Skin epidermis (tissue), 12 donors: ENCODE data around the gene MGAT5.

ENCODE experiments used
- H3K27ac ChIP-seq, 21 experiments: fragments of 200-600 bp; sonication (generic) in 11 of 21; one replicate each; pipeline ENCODE4 v1.5.0; 2020; ENCODE audit warnings: mild to moderate bottlenecking in 3 of 21, inconsistent platforms in 2 of 21, moderate library complexity in 2 of 21
- H3K4me3 ChIP-seq, 7 experiments: fragments of 200-600 bp; sonication (generic) in 2 of 7; one replicate each; pipeline ENCODE4 v1.5.0; 2020; ENCODE audit warnings: inconsistent platforms in 2 of 7, mild to moderate bottlenecking in 2 of 7, moderate library complexity in 1 of 7

MGAT5 gene

DNA sequence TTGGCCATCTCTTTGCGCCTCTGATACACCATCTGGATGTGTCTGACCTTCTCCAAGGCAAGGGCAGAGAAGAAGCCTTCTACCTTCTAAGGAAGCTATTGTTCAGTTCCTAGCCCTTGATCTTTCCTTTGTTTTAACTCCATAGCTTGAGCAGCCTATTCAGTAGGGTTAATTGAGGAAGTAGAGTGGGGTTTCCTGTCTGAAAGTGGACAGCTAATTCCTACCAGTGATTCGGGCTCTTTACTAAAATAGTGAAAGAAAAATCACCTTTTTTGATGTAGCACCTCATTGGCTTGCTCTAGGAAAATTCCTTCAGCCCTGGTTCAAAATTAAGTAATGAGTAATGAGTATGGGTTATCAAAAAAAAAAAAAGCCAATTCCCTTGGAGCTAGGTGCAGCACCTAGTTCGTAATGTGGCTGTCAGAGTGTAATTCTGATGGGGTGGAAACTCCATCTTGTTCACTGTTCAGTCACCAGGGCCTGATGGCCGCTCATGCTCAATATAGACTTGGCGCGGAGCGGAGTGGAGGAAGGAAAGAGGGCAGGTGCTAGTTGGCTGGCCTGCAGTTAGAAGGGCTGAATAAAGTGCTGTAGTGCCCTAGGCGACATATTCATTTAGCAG is 2.9 kb upstream of the MGAT5 start:
- Histone ChIP-seq H3K27ac (peak overlapping the region in 1 of 21 experiments; percentile 41), H3K4me3 (no peak overlapping the region)

DNA sequence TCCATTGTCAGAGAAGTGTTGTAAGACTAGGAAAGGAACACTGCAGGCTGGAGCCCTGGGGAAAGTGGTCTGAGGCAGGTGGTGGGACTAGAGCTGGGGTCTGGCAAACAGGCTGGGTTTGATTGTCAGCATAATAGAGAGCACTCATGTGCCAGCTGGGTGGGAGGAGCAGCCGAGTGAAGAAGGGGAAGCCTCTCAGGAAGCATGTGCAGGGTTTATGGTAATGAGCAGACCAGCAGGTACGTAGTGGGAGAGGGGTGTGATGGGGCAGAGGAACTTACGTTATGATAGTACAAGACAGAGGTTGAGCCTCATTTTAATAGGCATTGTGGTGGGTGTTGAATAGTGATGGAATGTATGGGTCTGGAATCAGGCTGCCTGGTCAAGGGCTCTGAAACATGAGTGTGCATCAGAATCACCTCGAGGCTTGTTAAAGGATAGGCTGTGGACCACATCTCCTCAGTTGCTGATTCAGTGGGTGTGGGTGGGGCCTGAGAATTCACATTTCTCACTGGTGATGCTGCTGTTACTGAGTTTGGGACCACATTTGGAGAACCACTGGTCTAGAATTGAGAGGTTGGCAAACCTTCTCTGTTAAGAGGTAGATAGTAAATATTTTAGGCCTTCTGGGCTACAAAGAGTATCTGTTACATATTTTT is 1.7 kb upstream of the MGAT5 start:
- H3K4me3 ChIP-seq, result no peak overlapping the region
- no peak overlapping the region for H3K27ac ChIP-seq

DNA sequence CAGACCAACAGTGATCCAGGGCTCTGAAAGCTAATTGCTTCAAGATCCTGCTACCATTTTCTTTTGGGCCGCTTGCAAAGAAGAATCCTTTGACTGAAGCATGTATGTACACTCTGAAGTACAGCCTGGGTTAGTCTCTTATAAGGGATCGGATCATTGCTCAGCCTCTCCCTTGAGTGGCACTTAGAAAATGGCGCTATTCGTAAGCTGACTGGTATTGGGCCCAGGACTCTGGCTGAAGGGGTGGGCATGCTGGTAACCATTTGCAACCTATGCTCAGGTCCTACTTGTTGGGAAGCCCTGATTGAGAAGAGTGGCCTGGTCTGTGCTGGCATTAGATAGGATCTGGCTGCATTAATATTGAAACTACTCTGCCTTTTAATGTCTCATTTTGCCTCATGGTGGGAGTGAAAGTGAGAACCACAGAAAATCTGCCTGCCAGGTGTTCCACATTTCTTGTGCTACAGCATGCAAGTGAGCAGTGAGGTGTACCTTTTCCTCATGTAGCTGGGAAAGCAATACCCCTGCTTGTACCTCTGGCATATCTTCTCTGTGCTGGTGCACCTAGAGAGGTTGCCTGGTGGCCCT is 661 bp upstream of the MGAT5 start:
- H3K27ac ChIP-seq, result peak overlapping the region in 2 of 21 experiments; percentile 16 to 27

DNA sequence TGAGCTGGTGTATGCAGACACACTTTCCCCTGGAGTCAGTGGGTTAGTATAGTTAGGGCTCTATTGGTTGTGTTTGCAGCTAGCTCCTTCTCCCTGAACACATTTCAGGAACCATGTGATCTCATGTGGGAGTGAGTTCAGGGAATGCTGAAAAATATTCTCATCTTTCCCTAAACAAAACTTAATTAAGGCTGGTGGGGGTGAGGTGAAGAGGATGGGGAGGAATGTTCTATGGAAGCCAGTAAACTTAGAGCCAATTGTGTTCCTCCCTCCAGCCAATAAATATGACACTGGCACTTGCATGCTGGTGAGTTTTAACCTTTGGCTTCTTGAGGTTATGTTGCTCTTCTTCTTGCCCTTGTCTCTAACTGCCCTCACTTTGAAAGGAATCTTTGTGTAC is 952 bp downstream of the MGAT5 start:
- H3K4me3 ChIP-seq, result no peak overlapping the region

More for the DNA sequence above, 661 bp upstream of the MGAT5 start:
- H3K4me3 ChIP-seq, result no peak overlapping the region

DNA sequence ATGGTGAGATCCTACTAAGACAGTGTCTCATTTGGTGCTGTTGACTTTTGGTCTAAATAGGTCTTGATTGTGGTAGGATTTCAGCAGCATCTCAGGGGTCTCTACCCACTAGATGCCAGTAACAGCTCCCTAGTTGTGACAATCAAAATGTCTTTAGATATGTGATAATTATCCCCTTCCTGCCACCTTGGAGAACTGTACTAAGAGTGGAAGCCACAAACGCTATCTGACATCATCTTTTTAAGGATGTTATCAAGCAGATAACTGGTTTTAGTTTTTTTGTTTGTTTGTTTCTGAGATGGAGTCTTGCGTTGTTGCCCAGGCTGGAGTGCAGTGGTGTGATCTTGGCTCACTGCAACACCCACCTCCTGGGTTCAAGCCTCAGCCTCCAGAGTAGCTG is 3.1 kb downstream of the MGAT5 start:
- H3K4me3 ChIP-seq, result no peak overlapping the region
- peak overlapping the region in 1 of 21 experiments; percentile 30 for H3K27ac ChIP-seq

More for the DNA sequence above, 952 bp downstream of the MGAT5 start:
- peak overlapping the region in 1 of 21 experiments; percentile 60 for H3K27ac ChIP-seq

DNA sequence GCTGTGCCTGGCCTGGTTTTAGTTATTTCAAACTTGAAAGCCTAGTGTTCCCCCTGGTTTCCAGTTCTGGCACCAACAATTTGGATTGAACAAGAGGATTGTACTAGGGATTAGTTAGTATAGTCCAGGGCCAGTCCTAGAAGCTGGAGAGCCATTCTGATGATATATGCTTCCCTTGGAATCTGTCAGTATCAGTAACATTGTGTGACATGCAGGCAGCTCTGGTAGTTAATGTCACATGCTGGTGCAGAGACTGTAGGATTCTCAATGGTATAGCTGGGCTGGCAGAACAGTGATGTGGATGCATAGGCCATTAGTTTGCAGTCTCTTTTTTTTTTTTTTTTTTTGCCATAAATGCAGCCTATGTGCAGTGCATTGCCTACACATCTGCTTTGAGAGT is 3.6 kb downstream of the MGAT5 start:
- Histone ChIP-seq H3K27ac (peak overlapping the region in 2 of 21 experiments; percentile 17 to 30), H3K4me3 (no peak overlapping the region)

DNA sequence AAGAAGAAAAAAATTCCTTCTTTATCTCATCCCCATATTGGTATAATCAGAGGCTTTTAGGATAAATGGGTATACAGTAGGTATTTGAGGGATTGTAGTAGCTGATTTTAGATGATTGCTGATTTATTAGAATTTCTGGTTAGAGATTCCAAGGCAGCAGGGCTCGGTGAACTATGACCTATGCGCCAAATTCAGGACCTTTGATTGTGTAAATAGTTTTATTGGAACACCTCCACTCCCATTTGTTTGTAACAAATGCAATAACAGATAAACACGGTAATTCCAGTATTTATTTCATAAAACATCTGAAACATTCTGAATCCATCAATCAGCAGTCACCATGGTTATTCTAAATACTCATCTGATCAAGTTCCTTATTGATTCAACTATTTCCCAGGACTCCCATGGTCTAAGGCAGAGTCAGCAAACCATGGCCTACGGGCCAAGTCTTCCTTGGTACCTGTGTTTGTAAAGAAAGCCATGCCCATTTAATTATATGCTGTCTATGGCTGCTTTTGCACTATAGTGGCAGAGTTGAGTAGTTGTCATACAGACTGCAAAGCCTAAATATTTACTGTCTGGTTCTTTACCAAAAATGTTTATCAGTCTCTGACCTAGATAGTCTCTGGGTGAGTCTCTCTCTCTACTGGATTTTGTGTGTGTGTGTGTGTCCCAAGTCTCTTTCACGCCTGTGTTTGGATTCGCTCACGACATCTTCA is 4.3 kb downstream of the MGAT5 start:
- H3K27ac ChIP-seq, result peak overlapping the region in 5 of 21 experiments; percentile 57 to 81 (median 74)
- no peak overlapping the region for H3K4me3 ChIP-seq

DNA sequence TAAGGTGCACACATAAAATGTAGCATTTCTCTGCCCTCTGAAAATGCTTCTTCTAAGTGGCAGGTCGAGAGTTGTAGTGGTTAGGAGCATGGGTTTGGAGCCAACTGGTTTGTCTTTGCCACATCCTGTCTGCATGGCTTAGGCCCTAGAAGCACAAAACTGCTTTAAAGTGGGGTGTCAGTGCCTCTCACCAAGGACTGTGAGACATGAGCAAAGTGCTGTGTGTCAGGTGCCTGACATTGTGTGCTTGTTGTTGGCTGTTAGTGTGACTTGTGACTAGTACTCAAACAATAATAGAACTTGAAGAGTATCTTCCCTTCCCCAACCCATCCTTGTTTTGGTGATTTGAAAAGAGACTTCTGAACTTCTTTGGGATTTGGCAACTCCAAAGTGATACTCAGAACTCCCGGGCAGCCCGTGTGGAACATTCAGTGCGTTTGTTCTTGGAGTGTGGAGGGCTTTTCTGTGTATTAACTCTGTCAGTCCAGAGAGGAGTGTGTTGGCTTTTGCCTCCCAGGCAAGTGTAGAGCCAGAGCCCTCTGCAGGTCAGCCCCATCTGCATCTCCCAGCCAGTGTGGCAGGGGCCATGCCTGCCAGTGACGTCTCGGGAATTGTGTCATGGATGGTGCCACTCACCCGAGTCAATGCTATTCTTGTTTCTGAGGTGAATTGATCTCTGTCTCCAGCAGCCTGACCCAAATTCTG is 5.0 kb downstream of the MGAT5 start:
- H3K27ac ChIP-seq, result peak overlapping the region in 10 of 21 experiments; percentile 19 to 81 (median 68)
- H3K4me3 ChIP-seq, result no peak overlapping the region

DNA sequence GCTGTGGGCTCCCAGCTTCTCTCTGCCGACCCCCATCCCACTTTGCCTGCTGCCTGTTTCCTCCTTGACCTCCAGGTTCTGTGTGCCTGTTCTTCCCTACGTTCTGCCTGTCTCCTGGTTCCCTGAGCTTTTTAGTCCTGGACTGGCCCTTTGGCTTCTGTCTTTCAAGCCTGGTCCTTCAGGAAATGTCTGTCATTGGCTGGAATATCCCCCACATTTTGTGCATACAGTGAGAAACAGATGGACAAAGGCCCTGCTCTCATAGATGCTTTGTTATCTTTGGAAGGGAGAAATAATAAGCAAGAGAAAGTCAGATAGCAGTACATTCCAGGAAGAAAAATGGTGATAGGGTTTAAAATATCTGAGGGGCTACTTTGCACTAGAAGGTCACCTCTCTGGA is 5.7 kb downstream of the MGAT5 start:
- Histone ChIP-seq H3K4me3 (no peak overlapping the region), H3K27ac (peak overlapping the region in 10 of 21 experiments; percentile 19 to 81 (median 68))

DNA sequence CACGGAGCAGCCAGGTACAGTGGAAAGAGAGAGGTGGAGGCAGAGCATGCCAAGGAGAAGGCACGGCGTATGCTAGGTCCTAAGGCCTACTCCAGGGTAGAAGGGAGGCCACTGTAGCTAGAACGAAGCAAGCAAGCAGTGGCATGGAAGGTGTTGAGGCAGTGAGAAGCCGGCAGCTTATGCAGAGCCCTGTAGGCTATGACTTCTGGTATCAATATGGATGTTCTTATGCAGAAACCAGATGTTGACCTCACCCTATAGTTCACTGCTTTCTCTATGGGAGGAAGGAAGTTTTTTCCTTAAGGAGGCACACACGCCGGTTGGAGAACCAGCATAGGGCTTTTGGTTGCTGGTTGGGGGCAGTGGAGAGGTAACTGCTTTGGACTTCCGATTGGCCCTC is 6.1 kb downstream of the MGAT5 start:
- H3K27ac ChIP-seq, result peak overlapping the region in 11 of 21 experiments; percentile 18 to 81 (median 62)
- no peak overlapping the region for H3K4me3 ChIP-seq

DNA sequence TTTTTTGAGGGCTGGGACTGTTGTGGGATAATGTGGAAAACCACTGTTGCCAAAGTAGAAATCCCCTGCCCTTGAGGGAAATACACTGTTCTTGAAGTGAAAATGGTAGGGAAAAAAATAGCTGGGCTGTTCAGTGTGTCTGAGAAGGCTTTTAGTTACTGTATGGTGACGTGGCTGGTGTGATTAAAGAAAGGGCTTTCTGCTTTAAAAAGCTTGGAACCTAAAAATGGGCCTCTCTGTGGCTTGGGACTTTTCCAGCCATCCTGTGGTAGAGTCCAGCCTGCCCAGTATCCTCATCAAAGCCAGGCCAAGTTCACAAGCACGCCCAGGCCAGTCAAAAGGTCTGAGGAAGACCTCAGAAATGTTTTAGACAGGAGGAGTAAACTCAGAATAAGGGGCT is 6.8 kb downstream of the MGAT5 start:
- peak overlapping the region in 15 of 21 experiments; percentile 11 to 81 (median 57) for H3K27ac ChIP-seq
- H3K4me3 ChIP-seq, result no peak overlapping the region

DNA sequence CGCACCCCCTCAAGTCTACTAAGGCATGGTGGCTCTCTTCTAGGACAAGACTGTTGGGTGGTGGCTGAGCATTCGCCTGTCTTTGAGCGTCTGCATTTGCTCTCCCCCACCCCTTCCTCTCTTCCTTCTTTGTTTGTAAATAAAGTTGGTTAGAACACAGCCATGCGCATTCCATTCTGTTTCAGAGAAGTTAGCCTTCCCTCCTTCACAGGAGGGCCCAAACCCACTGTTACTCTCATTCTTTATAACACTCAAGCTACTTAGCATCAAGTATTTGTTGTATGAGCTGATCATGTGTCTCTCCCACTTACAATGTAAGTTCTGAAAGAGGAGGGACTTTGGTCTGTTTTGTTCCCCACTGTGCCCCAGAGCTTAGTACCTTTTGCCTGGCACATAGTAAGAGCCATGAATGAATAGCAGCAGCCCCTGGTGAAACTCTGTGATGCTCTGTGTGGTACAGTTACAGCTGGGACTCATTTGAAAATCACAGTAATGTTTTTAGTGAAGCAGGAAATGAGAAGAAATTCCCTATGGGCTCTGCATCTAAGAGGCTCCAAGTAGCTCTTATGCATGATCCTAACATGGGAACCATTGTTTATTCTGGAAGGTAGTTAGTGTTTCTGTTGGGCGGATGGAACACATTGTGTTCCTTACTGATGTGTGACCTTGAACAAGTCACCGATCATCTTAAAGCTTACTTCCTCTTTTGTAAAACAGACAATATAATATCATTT is 7.7 kb downstream of the MGAT5 start:
- Histone ChIP-seq H3K4me3 (no peak overlapping the region), H3K27ac (peak overlapping the region in 12 of 21 experiments; percentile 13 to 81 (median 60))

DNA sequence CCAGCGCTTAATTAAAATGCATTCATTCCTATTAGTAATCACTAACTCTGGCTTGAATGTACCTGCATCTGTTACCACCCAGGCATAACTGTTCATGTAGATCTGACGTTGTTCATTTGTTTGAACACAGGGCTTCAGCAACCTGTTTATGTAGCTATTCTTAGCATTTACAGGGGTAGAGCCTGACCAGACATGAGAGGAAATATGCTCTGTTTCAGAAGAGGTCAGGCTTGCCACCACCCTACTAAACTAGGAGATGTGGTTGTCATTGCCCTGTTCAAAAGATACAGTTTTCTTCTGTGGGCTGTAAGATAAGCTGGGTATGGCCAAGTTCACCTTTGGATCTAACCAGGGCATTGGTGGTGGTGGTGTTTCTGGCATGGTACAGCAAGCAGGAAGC is 8.8 kb downstream of the MGAT5 start:
- H3K4me3 ChIP-seq, result no peak overlapping the region
- peak overlapping the region in 5 of 21 experiments; percentile 44 to 81 (median 57) for H3K27ac ChIP-seq

DNA sequence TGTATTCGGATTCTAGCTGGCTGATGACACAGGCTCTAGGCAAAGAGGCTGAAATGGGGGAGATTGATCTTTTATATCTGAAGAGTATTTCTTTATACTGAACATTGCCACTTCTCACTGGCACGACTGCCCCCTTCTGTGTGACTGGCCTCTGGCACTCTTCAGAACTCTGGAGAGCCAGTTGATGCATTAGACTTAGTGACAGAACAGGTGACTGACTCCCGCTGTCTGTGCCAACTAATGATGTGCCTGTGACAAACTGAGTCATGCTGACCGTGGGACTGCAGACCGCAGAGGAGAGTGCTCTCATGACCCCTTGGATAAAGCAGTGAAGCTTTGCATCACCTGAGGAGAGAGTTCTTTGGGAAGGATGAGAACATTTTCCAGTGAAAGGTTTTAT is 14.4 kb downstream of the MGAT5 start:
- Histone ChIP-seq H3K27ac (no peak overlapping the region), H3K4me3 (no peak overlapping the region)

DNA sequence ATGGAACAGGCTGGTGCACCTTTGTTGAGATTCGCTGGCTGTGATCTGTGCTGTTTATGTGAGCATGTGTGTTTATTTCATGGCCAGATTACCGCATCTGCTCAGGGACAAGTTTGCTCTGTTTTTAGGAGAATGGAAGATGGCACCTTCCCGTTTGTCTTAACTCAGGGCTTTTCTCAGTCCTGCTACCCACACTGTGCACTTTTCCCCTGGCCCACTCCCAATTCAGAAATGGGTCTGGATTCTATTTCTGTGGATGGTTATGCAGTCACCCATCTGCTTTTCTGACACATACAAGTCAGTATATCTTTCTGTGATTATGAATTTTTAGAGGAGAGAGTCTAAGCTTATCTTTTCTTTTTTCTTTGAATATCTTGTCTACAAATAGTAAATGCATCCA is 15.4 kb downstream of the MGAT5 start:
- Histone ChIP-seq H3K4me3 (no peak overlapping the region), H3K27ac (no peak overlapping the region)

DNA sequence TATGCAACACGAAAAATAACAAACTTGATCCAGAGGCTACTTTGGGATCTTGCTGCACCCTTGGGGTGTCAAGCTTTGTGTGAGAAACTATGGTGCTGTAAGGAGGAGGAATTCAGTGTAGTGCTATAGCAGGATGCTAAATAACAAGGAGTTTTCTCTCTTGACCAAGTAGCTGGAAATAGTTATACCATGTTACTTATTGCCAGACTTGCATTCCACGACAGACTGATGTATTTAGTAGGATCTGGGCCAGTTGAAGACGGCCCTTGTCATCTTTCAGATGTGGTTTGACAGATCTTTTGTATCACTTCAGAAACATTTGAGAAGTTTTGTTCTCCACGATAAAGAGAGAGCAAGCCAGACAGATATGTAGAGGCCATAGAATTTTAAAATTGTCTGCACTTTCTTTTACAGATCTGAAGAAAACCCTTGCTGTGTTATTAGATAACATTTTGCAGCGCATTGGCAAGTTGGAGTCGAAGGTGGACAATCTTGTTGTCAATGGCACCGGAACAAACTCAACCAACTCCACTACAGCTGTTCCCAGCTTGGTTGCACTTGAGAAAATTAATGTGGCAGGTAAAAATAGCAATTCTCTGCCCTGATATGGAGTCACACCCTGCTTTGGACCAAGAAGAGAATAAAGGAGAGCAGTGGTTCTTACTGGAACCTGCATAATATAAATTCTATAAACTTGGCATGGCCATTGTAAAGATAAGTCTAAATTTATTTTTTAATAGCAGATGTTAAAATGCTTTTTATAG is 16.3 kb downstream of the MGAT5 start:
- Histone ChIP-seq H3K27ac (no peak overlapping the region), H3K4me3 (no peak overlapping the region)

DNA sequence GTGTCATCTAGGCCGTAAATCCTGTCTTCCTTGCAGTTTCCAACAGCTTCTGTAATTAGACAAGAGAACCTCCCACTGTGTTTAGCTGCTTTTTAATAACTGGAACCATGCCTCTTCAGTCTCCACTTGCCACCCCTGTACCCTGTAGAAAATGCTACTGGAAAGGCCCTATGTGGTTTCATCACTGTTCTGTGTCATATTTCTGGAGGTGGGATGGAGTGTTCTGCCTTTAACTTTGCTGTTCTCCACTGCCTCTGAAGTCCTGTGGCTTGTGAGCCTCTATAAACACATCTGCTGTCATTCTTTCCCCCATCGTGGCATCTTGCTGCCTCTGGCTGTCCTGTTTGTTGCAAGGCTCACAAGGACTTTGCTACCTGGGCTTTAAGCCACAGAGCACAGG is 17.9 kb downstream of the MGAT5 start:
- no peak overlapping the region for H3K4me3 ChIP-seq
- H3K27ac ChIP-seq, result peak overlapping the region in 1 of 21 experiments; percentile 19

DNA sequence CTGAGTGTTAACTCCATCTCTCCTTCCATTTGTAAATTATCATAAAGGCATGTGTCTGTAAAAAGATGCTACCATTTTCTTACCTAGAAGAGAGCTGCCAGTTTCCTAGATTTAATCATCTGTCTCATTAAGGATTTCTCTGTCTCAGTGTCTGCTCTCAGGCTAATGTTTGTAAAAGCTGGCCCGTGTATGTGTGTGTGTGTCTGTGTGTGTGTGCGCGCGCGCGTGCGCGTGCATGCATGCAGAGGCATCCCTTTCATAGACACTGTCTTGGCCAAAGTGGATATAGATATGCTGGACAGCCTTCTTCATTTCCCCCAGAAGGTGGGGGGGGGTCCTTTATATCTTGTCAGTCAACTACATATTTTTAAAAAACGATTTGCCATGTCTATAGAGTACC is 18.9 kb downstream of the MGAT5 start:
- Histone ChIP-seq H3K4me3 (no peak overlapping the region), H3K27ac (no peak overlapping the region)
